IPS DF 6.9 (cell line): ENCODE measurements around the gene TAL1.
"Not testable (repeated sequence)": the region's sequence is repeated elsewhere in the genome, so short reads cannot be mapped to it uniquely, and the experiment has no call there.

Source experiments
- DNase-seq: peaks from one replicate; pipeline ENCODE4 v3.0.0-alpha.2; 2013; ENCODE audit warnings: low read depth, low spot score
- H3K27ac ChIP-seq: one replicate; pipeline ENCODE4 v1.5.1; 2013; ENCODE audit warnings: low read length, control low read depth
- H3K27me3 ChIP-seq: 2 replicates; pipeline ENCODE4 v1.6.1; 2013; ENCODE audit warnings: mild to moderate bottlenecking, low read length; ENCODE audit not compliant: control insufficient read depth, insufficient read depth
- H3K36me3 ChIP-seq: 2 replicates; pipeline ENCODE4 v1.6.1; 2013; ENCODE audit warnings: low read length; ENCODE audit not compliant: control insufficient read depth, insufficient read depth
- H3K4me1 ChIP-seq: 2 replicates; pipeline ENCODE4 v1.6.1; 2013; ENCODE audit warnings: low read length; ENCODE audit not compliant: control insufficient read depth, insufficient read depth
- H3K4me3 ChIP-seq: 2 replicates; pipeline ENCODE4 v1.5.1; 2013; ENCODE audit warnings: mild to moderate bottlenecking, low read length
- H3K9me3 ChIP-seq: 2 replicates; pipeline ENCODE4 v1.6.1; 2013; ENCODE audit warnings: low read length, inconsistent platforms; ENCODE audit not compliant: control insufficient read depth, insufficient read depth
- WGBS: extraction: QIAGEN DNeasy Blood & Tissue Kit; methylation state at CpG from one replicate; pipeline ENCODE4 v1.1.7; 2013; ENCODE audit warnings: mixed read lengths, missing lambda C conversion rate; ENCODE audit not compliant: insufficient read length, insufficient coverage; 5-methylcytosine and 5-hydroxymethylcytosine counted together

The TAL1 gene

GRCh38 chr1:47212636-47213229 is 19.3 kb downstream of the TAL1 start:
- H3K4me1 ChIP-seq: peaks cover 4% of the 10 kb centered on the region
- peaks cover 2% of the 10 kb centered on the region; the same call in 1 of the 2 replicates for H3K27me3 ChIP-seq
- no peak overlapping the region for H3K4me3 ChIP-seq
- DNase-seq: no peak
- H3K27ac ChIP-seq: no peak overlapping the region
- no peaks in the 10 kb centered on the region for H3K36me3 ChIP-seq
- no peaks in the 10 kb centered on the region for H3K9me3 ChIP-seq
- 100% methylated on average over 2 of the region's 4 CpGs for WGBS

- H3K9me3 ChIP-seq: no peaks in the 10 kb centered on the region
- H3K4me3 ChIP-seq: no peak overlapping the region
- H3K27me3 ChIP-seq: peaks cover 2% of the 10 kb centered on the region; the same call in 1 of the 2 replicates
- H3K36me3 ChIP-seq: no peaks in the 10 kb centered on the region
- H3K4me1 ChIP-seq: peaks cover 4% of the 10 kb centered on the region
- DNase-seq: no peak
- no peak overlapping the region for H3K27ac ChIP-seq
- WGBS: no CpG with 5 or more reads among the region's 9 CpGs
Measured at GRCh38 chr1:47211796-47212269, 20.2 kb downstream of the TAL1 start.

- Histone ChIP-seq H3K4me1 (peaks cover 4% of the 10 kb centered on the region), H3K9me3 (no peaks in the 10 kb centered on the region), H3K36me3 (no peaks in the 10 kb centered on the region), H3K27me3 (peaks cover 2% of the 10 kb centered on the region; the same call in 1 of the 2 replicates), H3K27ac (no peak overlapping the region), H3K4me3 (no peak overlapping the region)
- WGBS: no CpG with 5 or more reads among the region's 3 CpGs
- no peak for DNase-seq
Measured at GRCh38 chr1:47210666-47211065, 21.4 kb downstream of the TAL1 start.

- peaks cover 4% of the 10 kb centered on the region for H3K4me1 ChIP-seq
- no peaks in the 10 kb centered on the region for H3K9me3 ChIP-seq
- peaks cover 2% of the 10 kb centered on the region; the same call in 1 of the 2 replicates for H3K27me3 ChIP-seq
- H3K36me3 ChIP-seq: no peaks in the 10 kb centered on the region
- no CpG with 5 or more reads among the region's 3 CpGs for WGBS
- H3K4me3 ChIP-seq: no peak overlapping the region
- DNase-seq: no peak
- no peak overlapping the region for H3K27ac ChIP-seq
Measured at GRCh38 chr1:47209725-47210325, 22.2 kb downstream of the TAL1 start.

- Histone ChIP-seq H3K36me3 (no peaks in the 10 kb centered on the region), H3K9me3 (no peaks in the 10 kb centered on the region), H3K27me3 (peaks cover 2% of the 10 kb centered on the region; the same call in 1 of the 2 replicates), H3K4me3 (no peak overlapping the region), H3K27ac (no peak overlapping the region), H3K4me1 (peaks cover 4% of the 10 kb centered on the region)
- no peak for DNase-seq
- no CpG with 5 or more reads among the region's 8 CpGs for WGBS
Measured at GRCh38 chr1:47209091-47209490, 22.9 kb downstream of the TAL1 start.

GRCh38 chr1:47208374-47208850 is 23.6 kb downstream of the TAL1 start:
- no peak overlapping the region for H3K4me3 ChIP-seq
- H3K27me3 ChIP-seq: peaks cover 2% of the 10 kb centered on the region; the same call in 1 of the 2 replicates
- peaks cover 4% of the 10 kb centered on the region for H3K4me1 ChIP-seq
- no peak overlapping the region for H3K27ac ChIP-seq
- no peak for DNase-seq
- H3K9me3 ChIP-seq: no peaks in the 10 kb centered on the region
- no CpG with 5 or more reads among the region's 11 CpGs for WGBS
- H3K36me3 ChIP-seq: no peaks in the 10 kb centered on the region

- DNase-seq: no peak
- no peak overlapping the region for H3K4me3 ChIP-seq
- WGBS: no CpG with 5 or more reads among the region's 8 CpGs
Measured at GRCh38 chr1:47207803-47208373, 24.1 kb downstream of the TAL1 start.

GRCh38 chr1:47205918-47206317 is 26.1 kb downstream of the TAL1 start:
- H3K36me3 ChIP-seq: no peaks in the 10 kb centered on the region
- no peak overlapping the region for H3K4me3 ChIP-seq
- peaks cover 2% of the 10 kb centered on the region; the same call in 1 of the 2 replicates for H3K27me3 ChIP-seq
- H3K27ac ChIP-seq: no peak overlapping the region
- no peaks in the 10 kb centered on the region for H3K9me3 ChIP-seq
- DNase-seq: no peak
- WGBS: no CpG with 5 or more reads among the region's 5 CpGs
- H3K4me1 ChIP-seq: peaks cover 4% of the 10 kb centered on the region

More at GRCh38 chr1:47207803-47208373, 24.1 kb downstream of the TAL1 start:
- no peaks in the 10 kb centered on the region for H3K36me3 ChIP-seq
- H3K9me3 ChIP-seq: no peaks in the 10 kb centered on the region
- peaks cover 4% of the 10 kb centered on the region for H3K4me1 ChIP-seq
- H3K27ac ChIP-seq: no peak overlapping the region
- H3K27me3 ChIP-seq: peaks cover 2% of the 10 kb centered on the region; the same call in 1 of the 2 replicates

GRCh38 chr1:47203504-47203903 is 28.5 kb downstream of the TAL1 start:
- DNase-seq, H3K27ac ChIP-seq, H3K4me3 ChIP-seq, H3K36me3 ChIP-seq, H3K4me1 ChIP-seq, H3K9me3 ChIP-seq, H3K27me3 ChIP-seq: not testable (repeated sequence)
- no CpG with 5 or more reads among the region's 2 CpGs for WGBS

GRCh38 chr1:47201179-47201578 is 30.8 kb downstream of the TAL1 start:
- DNase-seq: no peak
- H3K27ac ChIP-seq: no peak overlapping the region
- no peaks in the 10 kb centered on the region for H3K9me3 ChIP-seq
- H3K4me3 ChIP-seq: no peak overlapping the region
- no peaks in the 10 kb centered on the region; the same call in 1 of the 2 replicates for H3K27me3 ChIP-seq
- WGBS: no CpG with 5 or more reads among the region's 4 CpGs
- H3K36me3 ChIP-seq: no peaks in the 10 kb centered on the region
- no peaks in the 10 kb centered on the region for H3K4me1 ChIP-seq
